ENCODE data around the gene WNT3A.

WNT3A gene

DNA sequence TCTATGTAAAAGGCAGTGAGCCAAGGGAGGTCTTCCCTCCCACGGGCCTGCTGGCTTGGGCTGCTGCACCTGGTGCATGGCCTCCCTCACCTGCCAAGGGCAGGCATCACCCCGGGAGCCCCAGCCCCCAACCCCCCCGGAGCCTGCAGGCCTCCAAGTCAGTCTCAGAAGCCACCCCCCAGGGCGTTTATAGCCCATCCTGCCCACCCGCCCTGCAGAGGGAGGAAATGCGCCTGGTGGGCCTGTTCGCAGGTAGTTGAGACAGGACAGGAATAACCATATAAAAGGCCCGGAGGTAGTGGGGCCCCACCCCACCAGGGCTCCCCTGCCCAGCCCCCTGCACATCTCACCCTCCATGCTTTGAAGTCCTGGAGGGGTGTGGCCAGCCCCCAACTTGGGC, 57.5 kb downstream of the WNT3A start:
- POLR2A ChIA-PET = no interaction called here
- Histone ChIP-seq H3K9me3 (ENCODE audit: control insufficient read depth, insufficient read depth, low read depth, low read length) (no peaks in the 10 kb centered on the region), H3K4me3 (ENCODE audit: low read depth, low read length) (no peak overlapping the region), H3K4me1 (ENCODE audit: control insufficient read depth, insufficient read depth, low read length) (peaks cover 4% of the 10 kb centered on the region), H3K27ac (ENCODE audit: extremely low read depth, low read depth, low read length) (no peak overlapping the region), H3K36me3 (ENCODE audit: control insufficient read depth in 2 of 2, insufficient read depth in 1 of 2, low read length in 2 of 2) (no peaks in the 10 kb centered on the region)
- no peak for TF ChIP-seq ZNF211 (tag by site-specific recombination; IDR thresholded peaks at IDR 0.05; ENCODE audit: low read depth)
- peak; percentile 54 for TF ChIP-seq GLIS1 (tag by site-specific recombination; IDR thresholded peaks at IDR 0.05)
- TF ChIP-seq, protein P1, sequence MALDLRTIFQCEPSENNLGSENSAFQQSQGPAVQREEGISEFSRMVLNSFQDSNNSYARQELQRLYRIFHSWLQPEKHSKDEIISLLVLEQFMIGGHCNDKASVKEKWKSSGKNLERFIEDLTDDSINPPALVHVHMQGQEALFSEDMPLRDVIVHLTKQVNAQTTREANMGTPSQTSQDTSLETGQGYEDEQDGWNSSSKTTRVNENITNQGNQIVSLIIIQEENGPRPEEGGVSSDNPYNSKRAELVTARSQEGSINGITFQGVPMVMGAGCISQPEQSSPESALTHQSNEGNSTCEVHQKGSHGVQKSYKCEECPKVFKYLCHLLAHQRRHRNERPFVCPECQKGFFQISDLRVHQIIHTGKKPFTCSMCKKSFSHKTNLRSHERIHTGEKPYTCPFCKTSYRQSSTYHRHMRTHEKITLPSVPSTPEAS (tag by site-specific recombination; IDR thresholded peaks at IDR 0.05) = no peak
- CTCF ChIA-PET = interaction anchor here (0.6 kb wide), 1 partner anchor 150 kb away, joined by 3 read pairs; no protein-coding TSS in a partner anchor

GRCh38 chr1:228064741-228065542, 58.1 kb downstream of the WNT3A start:
- Histone ChIP-seq H3K27ac (ENCODE audit: extremely low read depth, low read depth, low read length) (no peak overlapping the region), H3K9me3 (ENCODE audit: control insufficient read depth, insufficient read depth, low read depth, low read length) (no peaks in the 10 kb centered on the region), H3K4me3 (ENCODE audit: low read depth, low read length) (no peak overlapping the region), H3K4me1 (ENCODE audit: control insufficient read depth, insufficient read depth, low read length) (peaks cover 4% of the 10 kb centered on the region), H3K36me3 (ENCODE audit: control insufficient read depth in 2 of 2, insufficient read depth in 1 of 2, low read length in 2 of 2) (no peaks in the 10 kb centered on the region)
- ChIA-PET POLR2A (no interaction called here), CTCF (interaction anchor here (0.7 kb wide), 1 partner anchor 70 kb away, joined by 3 read pairs; no protein-coding TSS in a partner anchor)
- TF ChIP-seq, protein P2, sequence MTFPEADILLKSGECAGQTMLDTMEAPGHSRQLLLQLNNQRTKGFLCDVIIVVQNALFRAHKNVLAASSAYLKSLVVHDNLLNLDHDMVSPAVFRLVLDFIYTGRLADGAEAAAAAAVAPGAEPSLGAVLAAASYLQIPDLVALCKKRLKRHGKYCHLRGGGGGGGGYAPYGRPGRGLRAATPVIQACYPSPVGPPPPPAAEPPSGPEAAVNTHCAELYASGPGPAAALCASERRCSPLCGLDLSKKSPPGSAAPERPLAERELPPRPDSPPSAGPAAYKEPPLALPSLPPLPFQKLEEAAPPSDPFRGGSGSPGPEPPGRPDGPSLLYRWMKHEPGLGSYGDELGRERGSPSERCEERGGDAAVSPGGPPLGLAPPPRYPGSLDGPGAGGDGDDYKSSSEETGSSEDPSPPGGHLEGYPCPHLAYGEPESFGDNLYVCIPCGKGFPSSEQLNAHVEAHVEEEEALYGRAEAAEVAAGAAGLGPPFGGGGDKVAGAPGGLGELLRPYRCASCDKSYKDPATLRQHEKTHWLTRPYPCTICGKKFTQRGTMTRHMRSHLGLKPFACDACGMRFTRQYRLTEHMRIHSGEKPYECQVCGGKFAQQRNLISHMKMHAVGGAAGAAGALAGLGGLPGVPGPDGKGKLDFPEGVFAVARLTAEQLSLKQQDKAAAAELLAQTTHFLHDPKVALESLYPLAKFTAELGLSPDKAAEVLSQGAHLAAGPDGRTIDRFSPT (tag by site-specific recombination; IDR thresholded peaks at IDR 0.05) = 0 out of 2 replicates have a peak, but pooled peaks have one; percentile 16
- no peak for TF ChIP-seq PRDM1 (tag by site-specific recombination; IDR thresholded peaks at IDR 0.05)

GRCh38 chr1:228065543-228066347, 58.9 kb downstream of the WNT3A start:
- H3K36me3 ChIP-seq (ENCODE audit: control insufficient read depth in 2 of 2, insufficient read depth in 1 of 2, low read length in 2 of 2) = no peaks in the 10 kb centered on the region
- no peaks in the 10 kb centered on the region for H3K9me3 ChIP-seq (ENCODE audit: control insufficient read depth, insufficient read depth, low read depth, low read length)
- no peaks in the 10 kb centered on the region; the same call in 1 of the 2 replicates for H3K4me1 ChIP-seq (ENCODE audit: control insufficient read depth, insufficient read depth, low read length)
- no peak overlapping the region for H3K4me3 ChIP-seq (ENCODE audit: low read depth, low read length)
- no peak for TF ChIP-seq IKZF3 (tag by site-specific recombination; IDR thresholded peaks at IDR 0.05)
- no peak for TF ChIP-seq ZBTB7A (tag by site-specific recombination; IDR thresholded peaks at IDR 0.05; ENCODE audit: low read depth)
- no peak for TF ChIP-seq ZNF514 (tag by site-specific recombination; IDR thresholded peaks at IDR 0.05)
- no peak for TF ChIP-seq GLI4 (tag by site-specific recombination; IDR thresholded peaks at IDR 0.05)
- no peak for TF ChIP-seq GLIS1 (tag by site-specific recombination; IDR thresholded peaks at IDR 0.05)
- no peak for TF ChIP-seq ZNF404 (tag by site-specific recombination; IDR thresholded peaks at IDR 0.05)
- no peak for TF ChIP-seq ZNF548 (tag by site-specific recombination; IDR thresholded peaks at IDR 0.05)
- TF ChIP-seq ZNF174 (tag by site-specific recombination; IDR thresholded peaks at IDR 0.05) = no peak
- TF ChIP-seq ZNF19 (tag by site-specific recombination; IDR thresholded peaks at IDR 0.05; ENCODE audit: low read depth) = no peak
- TF ChIP-seq ZNF776 (tag by site-specific recombination; IDR thresholded peaks at IDR 0.05; ENCODE audit: borderline replicate concordance) = no peak
- TF ChIP-seq ZNF585B (tag by site-specific recombination; IDR thresholded peaks at IDR 0.05) = no peak
- TF ChIP-seq ZNF121 (tag by site-specific recombination; IDR thresholded peaks at IDR 0.05) = no peak
- ChIA-PET CTCF (interaction anchor here (0.7 kb wide), 2 partner anchors 70 to 1439 kb away, joined by 3 read pairs; no protein-coding TSS in a partner anchor), POLR2A (no interaction called here)
- H3K27ac ChIP-seq (ENCODE audit: extremely low read depth, low read depth, low read length) = no peak overlapping the region
